Activated CD4-positive, alpha-beta T cell treated with anti-CD3 and anti-CD28 coated beads, Interleukin-2, amount 50 U/mL, for 48 hours (primary cell): ENCODE data around the gene CHN2.

Experiments used
- DNase-seq, 2 experiments: peaks; one replicate each; pipeline ENCODE4 v3.0.0-alpha.2; 2020

Gene CHN2

GRCh38 chr7:29340696-29341095 lies 146.1 kb downstream of the CHN2 start:
- DNase-seq = no peak

DNA sequence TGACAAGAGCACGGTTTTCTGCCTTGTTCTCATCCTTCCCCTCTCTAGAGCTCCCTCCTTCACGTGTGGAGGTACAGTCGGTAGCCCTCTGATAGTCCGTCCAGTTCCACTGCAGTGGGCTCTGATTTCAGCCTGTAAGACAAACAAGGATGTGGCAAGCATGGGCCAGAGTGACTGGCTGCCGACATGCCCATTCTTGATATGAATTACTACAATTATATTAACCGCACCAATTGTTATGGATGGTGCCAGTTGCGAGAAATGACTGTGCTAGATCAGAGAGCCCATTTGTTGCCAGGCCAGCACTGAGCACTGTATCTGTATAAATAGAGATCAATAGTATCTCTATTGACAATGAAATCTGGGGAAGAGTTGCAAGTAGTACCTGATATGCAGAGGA lies 146.6 kb downstream of the CHN2 start:
- DNase-seq = no peak

GRCh38 chr7:29342761-29343160 lies 148.2 kb downstream of the CHN2 start:
- DNase-seq = no peak

GRCh38 chr7:29343399-29343798 lies 148.8 kb downstream of the CHN2 start:
- DNase-seq = no peak

DNA sequence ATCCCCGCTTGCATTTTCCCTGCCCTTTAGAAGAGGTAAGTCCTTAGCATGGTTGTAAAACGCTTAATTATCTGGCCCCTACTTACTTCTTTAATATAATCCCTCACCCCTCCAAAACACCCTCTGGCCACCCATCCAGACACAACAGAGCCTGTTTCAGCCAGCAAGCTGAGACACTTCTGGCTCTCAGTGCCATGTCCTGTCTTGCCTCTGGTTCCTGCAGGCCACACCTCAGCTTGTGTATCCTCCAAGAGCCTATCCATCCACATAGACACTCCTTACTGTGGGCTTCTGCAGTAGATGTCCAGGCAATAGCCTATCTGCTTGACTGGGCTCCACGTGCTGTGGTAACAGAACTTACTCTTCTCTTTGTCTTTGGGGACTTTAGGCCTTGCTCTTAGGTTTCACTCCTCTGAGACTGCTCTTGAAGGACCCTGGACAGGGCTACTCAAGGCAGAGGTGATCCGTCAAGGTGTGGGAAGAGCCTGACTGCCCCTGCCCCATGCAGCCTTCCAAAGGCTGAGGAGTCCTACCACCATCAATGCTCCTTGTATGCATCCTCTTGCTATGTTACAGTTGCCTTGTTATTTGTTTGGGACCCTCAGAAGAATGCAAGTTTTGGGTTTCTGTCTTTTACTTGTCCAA lies 149.9 kb downstream of the CHN2 start:
- DNase-seq = no peak

GRCh38 chr7:29345590-29345989 lies 151.0 kb downstream of the CHN2 start:
- DNase-seq = peak; percentile 3 to 6

DNA sequence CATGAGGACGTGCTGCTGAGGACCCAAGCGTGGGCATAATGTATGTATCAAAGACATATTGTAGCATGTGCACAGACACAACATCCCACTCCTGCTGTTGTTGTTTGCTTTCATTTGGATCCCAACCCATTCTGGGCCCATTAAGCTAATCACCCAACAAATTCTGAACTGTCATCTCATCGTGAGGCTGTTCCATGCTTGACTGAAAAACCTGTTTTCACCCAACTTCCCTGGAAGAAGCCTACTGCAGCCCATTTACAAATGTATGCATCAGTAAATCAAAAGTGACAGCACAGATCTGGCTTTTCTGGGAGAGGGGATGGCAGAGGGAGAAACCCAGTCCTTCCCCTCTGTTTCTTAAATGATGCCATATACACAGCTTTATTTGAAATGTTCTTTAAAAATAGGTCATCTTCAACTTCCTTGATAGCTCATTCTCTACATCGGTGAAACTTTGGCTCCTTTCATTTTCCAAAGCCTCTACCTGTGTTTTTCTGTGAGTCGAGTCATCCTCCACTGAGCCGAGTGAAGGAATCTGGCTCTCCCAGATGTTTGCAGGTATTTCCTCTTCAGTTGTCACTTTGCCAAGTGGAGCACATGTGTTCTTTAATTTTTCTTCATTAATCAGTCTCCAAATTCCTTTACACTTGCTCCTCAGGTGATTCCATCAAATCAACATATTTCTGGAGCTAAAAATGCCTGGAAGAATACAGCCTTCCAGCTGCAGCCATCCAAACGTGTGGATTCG lies 151.8 kb downstream of the CHN2 start:
- DNase-seq = no peak

DNA sequence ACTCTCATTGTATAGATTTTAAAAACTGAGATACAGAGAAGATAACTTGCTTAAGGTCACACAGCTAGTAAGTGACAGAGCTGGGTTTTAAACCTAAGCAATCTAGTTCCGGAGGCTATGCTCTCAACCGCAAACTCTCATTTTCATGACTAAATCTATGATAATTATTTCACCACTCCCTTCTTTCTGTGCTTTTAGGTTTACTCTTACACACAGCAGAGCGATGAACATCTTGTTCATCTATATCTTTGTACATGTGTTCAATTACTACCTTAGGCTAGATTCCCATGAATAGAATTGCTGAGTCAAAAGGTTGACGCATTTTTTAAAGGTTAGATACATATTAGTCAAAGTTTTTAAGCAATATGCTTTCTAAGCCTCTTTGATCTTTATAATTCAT lies 154.8 kb downstream of the CHN2 start:
- no peak for DNase-seq

GRCh38 chr7:29350351-29350750 lies 155.8 kb downstream of the CHN2 start:
- no peak for DNase-seq

- no peak for DNase-seq
These were observed 157.5 kb downstream of the CHN2 start for GRCh38 chr7:29352041-29352440.

DNA sequence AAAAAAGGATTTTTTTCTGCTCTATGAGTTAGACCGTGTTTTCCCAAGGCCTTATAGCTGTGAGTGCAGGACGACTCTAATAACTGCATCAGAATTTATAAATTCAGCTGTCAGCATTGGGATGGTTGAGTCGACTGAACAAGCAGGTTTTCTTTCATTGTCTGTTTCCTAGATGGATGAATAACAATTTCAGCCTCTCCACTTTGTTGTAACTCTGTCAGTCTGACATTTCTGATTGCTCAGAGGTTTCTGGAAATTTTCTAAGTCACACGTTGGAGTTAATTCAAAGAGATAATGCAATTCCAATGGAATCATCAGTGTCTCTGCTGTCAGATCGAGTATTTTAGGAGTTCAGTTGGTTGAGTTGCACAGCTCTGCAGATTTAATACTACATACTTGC lies 159.2 kb downstream of the CHN2 start:
- DNase-seq = no peak

- no peak for DNase-seq
These were observed 159.8 kb downstream of the CHN2 start for GRCh38 chr7:29354340-29354739.

DNA sequence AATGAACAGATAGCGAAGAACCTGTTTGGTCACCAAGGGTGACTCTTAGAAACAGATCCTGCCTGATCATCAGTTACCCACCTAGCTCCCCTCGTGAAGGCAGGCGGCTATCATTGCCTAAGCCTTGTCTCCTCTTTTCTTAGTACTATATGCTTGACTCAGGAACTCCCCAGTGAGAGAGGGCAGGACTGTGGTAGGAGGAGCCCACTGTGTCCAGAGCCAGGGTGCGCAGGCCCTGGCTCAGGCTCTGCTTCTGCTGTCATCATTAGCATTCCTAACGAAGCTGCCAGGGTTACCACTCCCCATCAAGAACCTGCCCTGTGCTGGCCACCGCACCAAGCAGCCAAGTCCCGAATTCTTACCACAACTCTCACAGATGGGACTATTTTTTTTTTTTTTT lies 160.8 kb downstream of the CHN2 start:
- DNase-seq = no peak

GRCh38 chr7:29356631-29357030 lies 162.1 kb downstream of the CHN2 start:
- DNase-seq = no peak

DNA sequence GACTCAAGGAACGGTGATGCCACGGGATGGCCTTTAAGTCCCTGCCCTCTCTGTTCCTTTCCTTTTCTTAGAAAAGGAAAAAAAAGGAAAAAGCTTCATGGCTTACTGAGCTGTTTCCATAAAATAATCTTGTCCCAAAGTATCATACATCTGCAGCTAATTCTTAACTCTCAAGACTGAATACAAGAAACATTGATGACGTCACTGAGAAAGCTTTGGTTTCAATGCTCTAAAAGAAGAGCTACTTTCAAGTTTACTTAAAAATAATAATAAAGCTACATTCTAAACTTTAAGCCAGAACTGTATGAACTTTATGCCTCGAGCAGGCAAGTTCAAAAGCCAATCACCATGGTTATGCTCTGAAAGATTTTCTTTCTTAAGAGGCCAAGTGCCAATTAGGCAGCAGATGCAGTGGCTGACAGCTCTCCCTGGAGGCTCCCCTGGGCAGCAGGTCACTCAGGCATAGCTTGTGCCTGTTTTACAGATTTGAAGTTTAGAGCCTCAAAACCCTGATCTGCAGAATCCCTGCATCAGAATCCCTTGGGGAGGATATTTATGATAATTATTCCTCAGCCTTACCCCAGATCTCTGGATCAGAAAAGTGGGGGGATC lies 165.0 kb downstream of the CHN2 start:
- no peak for DNase-seq

GRCh38 chr7:29360633-29361625 lies 166.4 kb downstream of the CHN2 start:
- no peak for DNase-seq

- no peak for DNase-seq
These were observed 167.8 kb downstream of the CHN2 start for GRCh38 chr7:29362380-29362779.

- DNase-seq = no peak
These were observed 169.3 kb downstream of the CHN2 start for GRCh38 chr7:29363636-29364425.

DNA sequence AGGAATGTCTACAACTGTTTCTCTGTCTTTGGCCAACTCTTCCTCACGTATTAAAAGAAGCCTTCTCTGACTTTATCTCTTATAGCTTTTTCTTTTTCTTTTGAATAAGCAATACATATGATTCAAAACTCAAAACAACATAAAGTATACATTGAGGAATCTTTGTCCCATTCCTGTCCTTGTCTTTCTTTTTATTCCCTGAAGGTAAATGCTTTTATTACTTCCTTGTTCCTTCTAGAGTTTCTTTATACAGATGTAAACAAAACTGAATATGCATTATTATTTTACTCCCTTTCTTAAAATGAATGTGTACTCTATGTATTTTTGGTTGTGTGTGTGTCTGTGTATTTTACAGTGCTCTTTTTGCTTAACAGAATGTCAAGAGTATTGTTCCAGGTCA lies 170.1 kb downstream of the CHN2 start:
- DNase-seq = no peak

- DNase-seq = no peak
These were observed 170.8 kb downstream of the CHN2 start for GRCh38 chr7:29365423-29365822.

GRCh38 chr7:29367784-29368183 lies 173.2 kb downstream of the CHN2 start:
- no peak for DNase-seq

DNA sequence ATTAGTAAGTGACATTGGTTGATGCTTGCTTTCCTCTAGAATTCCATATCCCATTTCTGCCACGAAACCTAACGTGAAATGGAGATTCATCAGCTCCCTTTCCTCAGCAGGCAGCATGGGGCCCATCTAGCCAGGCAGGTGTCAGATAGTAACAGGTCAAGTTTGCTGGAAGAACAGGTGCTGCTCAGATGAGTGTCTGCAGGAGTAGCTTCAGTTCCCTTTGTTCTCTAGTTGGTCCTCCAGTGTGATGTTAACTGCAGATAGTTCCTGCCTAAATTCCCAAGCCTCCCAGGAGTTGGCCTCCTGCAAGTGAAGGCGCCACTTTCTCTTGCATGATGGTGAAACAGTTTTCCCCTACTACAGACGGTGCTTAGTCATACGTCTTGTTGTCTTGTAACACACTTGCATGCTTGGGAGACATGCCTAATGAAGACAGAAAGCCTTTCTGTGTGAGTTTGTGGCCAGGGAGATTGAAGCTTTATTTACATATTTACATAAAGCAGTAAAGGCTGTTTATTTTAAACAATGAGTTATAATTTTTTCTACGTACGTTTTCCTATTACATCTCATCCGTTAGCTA lies 175.4 kb downstream of the CHN2 start:
- DNase-seq = no peak
